GM19351 (cell line): ENCODE results near the gene COX19.

ENCODE experiments used
- ATAC-seq: cut with Tn5 transposase; IDR thresholded peaks from one replicate; pipeline ENCODE4 v1.9.1; 2021; ENCODE audit warnings: mild to moderate bottlenecking, moderate library complexity; ENCODE audit not compliant: unreplicated experiment

The COX19 gene

GRCh38 chr7:992709-993607, 17.6 kb upstream of the COX19 start:
- peak; percentile 84 for ATAC-seq

- ATAC-seq = no peak
Measured at GRCh38 chr7:991729-992656, 16.6 kb upstream of the COX19 start.

GRCh38 chr7:990933-991728, 15.8 kb upstream of the COX19 start:
- ATAC-seq = no peak

GRCh38 chr7:990352-990932, 15.1 kb upstream of the COX19 start:
- no peak for ATAC-seq

- no peak for ATAC-seq
Measured at GRCh38 chr7:988963-989529, 13.7 kb upstream of the COX19 start.

- ATAC-seq = no peak
Measured at GRCh38 chr7:988426-988911, 13.1 kb upstream of the COX19 start.

GRCh38 chr7:987909-988308, 12.6 kb upstream of the COX19 start:
- ATAC-seq = no peak

- no peak for ATAC-seq
Measured at GRCh38 chr7:986766-987751, 11.7 kb upstream of the COX19 start.

GRCh38 chr7:985915-986741, 10.8 kb upstream of the COX19 start:
- ATAC-seq = no peak

GRCh38 chr7:985127-985416, 9.7 kb upstream of the COX19 start:
- ATAC-seq = no peak

GRCh38 chr7:984361-985126, 9.2 kb upstream of the COX19 start:
- no peak for ATAC-seq

GRCh38 chr7:983616-984071, 8.3 kb upstream of the COX19 start:
- ATAC-seq = no peak

GRCh38 chr7:983004-983615, 7.8 kb upstream of the COX19 start, which contains the start of gene CYP2W1:
TSS of gene CYP2W1 (plus strand) at chr7:983181. CDS start at chr7:983212, 31 bp downstream.
- no peak for ATAC-seq

GRCh38 chr7:982511-983003, 7.2 kb upstream of the COX19 start:
- ATAC-seq = no peak

- no peak for ATAC-seq
Measured at GRCh38 chr7:981793-982510, 6.6 kb upstream of the COX19 start.
